ENCODE results near the gene TMEM39A.

DNA sequence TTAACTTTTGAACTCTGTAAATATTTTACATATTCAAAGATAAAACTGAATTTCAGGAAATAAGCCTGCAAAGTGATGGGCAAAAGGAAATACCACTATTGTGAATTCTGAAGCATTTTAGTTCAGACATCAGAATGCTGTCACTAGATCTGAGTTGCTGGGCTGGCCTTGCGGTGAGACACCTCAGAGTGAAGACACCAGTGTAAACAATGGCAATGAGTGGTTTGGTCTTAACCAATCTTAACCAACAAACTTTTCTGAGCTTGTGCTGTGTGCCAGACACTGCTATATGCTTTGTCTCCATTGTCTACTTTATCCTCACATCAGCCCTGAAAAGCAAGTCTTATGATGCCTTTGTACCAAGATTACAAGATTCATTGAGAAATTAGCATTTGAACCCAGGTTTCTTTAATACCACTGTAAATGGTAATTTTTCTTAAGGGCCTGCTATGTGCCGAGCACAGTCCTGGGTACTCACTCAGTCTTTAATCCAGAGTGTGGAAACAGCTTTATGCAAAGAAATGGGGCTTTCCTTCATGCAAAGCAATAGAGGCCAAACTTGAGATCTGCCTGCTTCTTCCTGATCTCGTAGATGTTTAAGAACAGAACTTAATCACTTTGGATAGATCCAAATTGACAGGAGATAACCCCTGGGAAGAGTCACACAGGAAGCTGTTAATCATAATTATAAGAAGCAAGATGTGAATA lies 55.0 kb downstream of the TMEM39A start:
- TF ChIP-seq EZH2 (optimal IDR thresholded peaks at IDR 0.05; ENCODE audit: low read depth, low read length): no peak
- TF ChIP-seq, protein P1, sequence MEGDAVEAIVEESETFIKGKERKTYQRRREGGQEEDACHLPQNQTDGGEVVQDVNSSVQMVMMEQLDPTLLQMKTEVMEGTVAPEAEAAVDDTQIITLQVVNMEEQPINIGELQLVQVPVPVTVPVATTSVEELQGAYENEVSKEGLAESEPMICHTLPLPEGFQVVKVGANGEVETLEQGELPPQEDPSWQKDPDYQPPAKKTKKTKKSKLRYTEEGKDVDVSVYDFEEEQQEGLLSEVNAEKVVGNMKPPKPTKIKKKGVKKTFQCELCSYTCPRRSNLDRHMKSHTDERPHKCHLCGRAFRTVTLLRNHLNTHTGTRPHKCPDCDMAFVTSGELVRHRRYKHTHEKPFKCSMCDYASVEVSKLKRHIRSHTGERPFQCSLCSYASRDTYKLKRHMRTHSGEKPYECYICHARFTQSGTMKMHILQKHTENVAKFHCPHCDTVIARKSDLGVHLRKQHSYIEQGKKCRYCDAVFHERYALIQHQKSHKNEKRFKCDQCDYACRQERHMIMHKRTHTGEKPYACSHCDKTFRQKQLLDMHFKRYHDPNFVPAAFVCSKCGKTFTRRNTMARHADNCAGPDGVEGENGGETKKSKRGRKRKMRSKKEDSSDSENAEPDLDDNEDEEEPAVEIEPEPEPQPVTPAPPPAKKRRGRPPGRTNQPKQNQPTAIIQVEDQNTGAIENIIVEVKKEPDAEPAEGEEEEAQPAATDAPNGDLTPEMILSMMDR (IDR thresholded peaks at IDR 0.05; ENCODE audit: low read length): no peak
- no peak for TF ChIP-seq EZH2phosphoT487 (IDR thresholded peaks at IDR 0.05; ENCODE audit: low read length)

All from MM.1S (cell line).